HG03045 (cell line): ENCODE results near the gene PLCD3.
A peak's percentile ranks its signal among the peaks of the same experiment; 100 is the strongest.

Experiments
- ATAC-seq: cut with Tn5 transposase; IDR thresholded peaks from one replicate; pipeline ENCODE4 v1.9.1; 2021; ENCODE audit warnings: mild to moderate bottlenecking, moderate library complexity; ENCODE audit not compliant: unreplicated experiment

The PLCD3 gene

GRCh38 chr17:45132320-45132571 is at the start of gene PLCD3:
Gene PLCD3 (minus strand): TSS chr17:45132515. CDS start chr17:45132410, 105 bp downstream.
- ATAC-seq: no peak

- no peak for ATAC-seq
Measured at GRCh38 chr17:45177563-45177962, 45.2 kb upstream of the PLCD3 start.

GRCh38 chr17:45175759-45176115 is 43.4 kb upstream of the PLCD3 start:
- no peak for ATAC-seq

- ATAC-seq: no peak
Measured at GRCh38 chr17:45172541-45173286, 40.4 kb upstream of the PLCD3 start.

GRCh38 chr17:45172232-45172540 is 39.9 kb upstream of the PLCD3 start:
- no peak for ATAC-seq

GRCh38 chr17:45171338-45172231 is 39.3 kb upstream of the PLCD3 start:
- no peak for ATAC-seq

GRCh38 chr17:45170931-45171337 is 38.6 kb upstream of the PLCD3 start:
- ATAC-seq: no peak

GRCh38 chr17:45170280-45170930 is 38.1 kb upstream of the PLCD3 start:
- ATAC-seq: no peak

GRCh38 chr17:45168991-45169752 is 36.9 kb upstream of the PLCD3 start:
- ATAC-seq: no peak

- no peak for ATAC-seq
Measured at GRCh38 chr17:45164734-45165269, 32.5 kb upstream of the PLCD3 start.

GRCh38 chr17:45162025-45162687 is 29.8 kb upstream of the PLCD3 start:
- ATAC-seq: no peak

GRCh38 chr17:45161288-45162024 is 29.1 kb upstream of the PLCD3 start, which contains the start of gene HEXIM2:
Gene HEXIM2 (plus strand): TSS chr17:45161875. CDS start chr17:45162794, 919 bp downstream.
- peak; percentile 88 for ATAC-seq

GRCh38 chr17:45160447-45161287 is 28.4 kb upstream of the PLCD3 start:
- ATAC-seq: peak; percentile 23

- ATAC-seq: no peak
Measured at GRCh38 chr17:45156242-45156641, 23.9 kb upstream of the PLCD3 start.

- ATAC-seq: no peak
Measured at GRCh38 chr17:45155483-45155882, 23.2 kb upstream of the PLCD3 start.

GRCh38 chr17:45155029-45155428 is 22.7 kb upstream of the PLCD3 start:
- ATAC-seq: no peak

GRCh38 chr17:45150911-45151809 is 18.8 kb upstream of the PLCD3 start:
- ATAC-seq: no peak
